Body of pancreas (tissue), 4 donors: Measurements from ENCODE around the gene NOM1.

Source experiments
- CTCF ChIP-seq, 7 experiments: fragments of 450-650 bp in 4 of 7; fragments of 200-600 bp in 3 of 7; sonication (generic) in 3 of 7; IDR thresholded peaks; one replicate each; pipeline ENCODE4 v1.5.1; 2016 to 2019; ENCODE audit warnings: antibody characterized with exemption in 7 of 7
- POLR2A ChIP-seq, 3 donors: fragments of 450-650 bp; IDR thresholded peaks; one replicate each; pipeline ENCODE4 v1.6.1; 2016; ENCODE audit warnings: antibody characterized with exemption in 3 of 3, mild to moderate bottlenecking in 2 of 3

- TF ChIP-seq CTCF (IDR thresholded peaks at IDR 0.05) (no peak), POLR2A (IDR thresholded peaks at IDR 0.05) (no peak)
Measured at GRCh38 chr7:156944876-156945275, 4.6 kb upstream of the NOM1 start.
